GM23338 (cell line): ENCODE data around the gene ITPR3. TPM values are rescaled to one million over a fixed set of nuclear protein-coding genes. Genes with fewer than 3 reads are reported as not detected.

ENCODE experiments used
- ATAC-seq: fragments of 200-7000 bp; cut with Tn5 transposase; 3 replicates; pipeline ENCODE4 v1.9.1; 2020
- DNase-seq: peaks from one replicate; pipeline ENCODE4 v3.0.0-alpha.2; 2015; ENCODE audit warnings: low spot score
- H2AFZ ChIP-seq: fragments of 200-600 bp; sonication (generic); 2 replicates; pipeline ENCODE4 v1.8.0; 2016; ENCODE audit warnings: antibody characterized with exemption, mild to moderate bottlenecking, moderate library complexity
- H3F3A ChIP-seq: fragments of 200-600 bp; sonication (generic); replicated peaks from 2 replicates; pipeline ENCODE4 v1.8.0; 2017; ENCODE audit warnings: antibody characterized with exemption, mixed run types, low read depth
- H3K27ac ChIP-seq: fragments of 200-600 bp; sonication (generic); 2 replicates; pipeline ENCODE4 v1.6.1; 2016; ENCODE audit warnings: low read depth
- H3K27me3 ChIP-seq: fragments of 200-600 bp; sonication (generic); 2 replicates; pipeline ENCODE4 v1.8.0; 2016; ENCODE audit warnings: mild to moderate bottlenecking, mixed run types, moderate library complexity; ENCODE audit not compliant: insufficient read depth
- H3K36me3 ChIP-seq: fragments of 200-600 bp; sonication (generic); 2 replicates; pipeline ENCODE4 v1.8.0; 2016; ENCODE audit warnings: mild to moderate bottlenecking; ENCODE audit not compliant: insufficient read depth
- H3K4me1 ChIP-seq: fragments of 200-600 bp; sonication (generic); 2 replicates; pipeline ENCODE4 v1.8.0; 2016; ENCODE audit warnings: mild to moderate bottlenecking, moderate library complexity; ENCODE audit not compliant: insufficient read depth
- H3K4me2 ChIP-seq: fragments of 200-600 bp; sonication (generic); 2 replicates; pipeline ENCODE4 v1.7.1; 2017; ENCODE audit warnings: mixed run types
- H3K4me3 ChIP-seq: fragments of 200-600 bp; sonication (generic); 2 replicates; pipeline ENCODE4 v1.6.1; 2016; ENCODE audit warnings: mixed run types
- H3K79me2 ChIP-seq: fragments of 200-600 bp; sonication (generic); replicated peaks from 2 replicates; pipeline ENCODE4 v1.8.0; 2017; ENCODE audit warnings: mild to moderate bottlenecking; ENCODE audit not compliant: insufficient read depth
- H3K9me2 ChIP-seq: fragments of 200-600 bp; sonication (generic); 2 replicates; pipeline ENCODE4 v1.8.0; 2017; ENCODE audit not compliant: insufficient read depth
- H4K20me1 ChIP-seq: fragments of 200-600 bp; sonication (generic); replicated peaks from 2 replicates; pipeline ENCODE4 v1.8.0; 2017; ENCODE audit warnings: mild to moderate bottlenecking; ENCODE audit not compliant: insufficient read depth
- H3K27ac Mint-ChIP-seq: 2 replicates; pipeline ENCODE4 v1.8.0; 2020; ENCODE audit warnings: inconsistent platforms, mild to moderate bottlenecking, moderate library complexity, mixed read lengths
- H3K27me3 Mint-ChIP-seq: 3 replicates; pipeline ENCODE4 v1.8.0; 2022; ENCODE audit warnings: low read depth, mild to moderate bottlenecking, moderate library complexity, mixed read lengths, inconsistent platforms; ENCODE audit not compliant: insufficient read depth, poor library complexity
- H3K36me3 Mint-ChIP-seq: 3 replicates; pipeline ENCODE4 v1.8.0; 2021; ENCODE audit warnings: low read depth, mild to moderate bottlenecking, inconsistent platforms, moderate library complexity, mixed read lengths
- H3K4me1 Mint-ChIP-seq: 3 replicates; pipeline ENCODE4 v1.8.0; 2020; ENCODE audit warnings: mild to moderate bottlenecking, inconsistent platforms, mixed read lengths
- H3K4me3 Mint-ChIP-seq: 3 replicates; pipeline ENCODE4 v1.8.0; 2021; ENCODE audit warnings: moderate library complexity, mild to moderate bottlenecking, inconsistent platforms, mixed read lengths
- H3K9me3 Mint-ChIP-seq: 3 replicates; pipeline ENCODE4 v1.8.0; 2020; ENCODE audit warnings: moderate library complexity, mild to moderate bottlenecking, inconsistent platforms, mixed read lengths
- EZH2 ChIP-seq: fragments of 200-600 bp; sonication (generic); IDR thresholded peaks from one replicate; pipeline ENCODE4 v1.8.0; 2017; ENCODE audit warnings: antibody characterized with exemption, mild to moderate bottlenecking, low read depth; ENCODE audit not compliant: unreplicated experiment
- EZH2phosphoT487 ChIP-seq: fragments of 200-600 bp; sonication (generic); IDR thresholded peaks from one replicate; pipeline ENCODE4 v1.8.1; 2018; ENCODE audit warnings: antibody characterized with exemption; ENCODE audit not compliant: unreplicated experiment
- ZNF114 ChIP-seq: fragments of 250-450 bp; sonication (Bioruptor Pico); IDR thresholded peaks from 2 replicates; pipeline ENCODE4 v1.5.0; 2020; ENCODE audit warnings: mild to moderate bottlenecking, moderate library complexity
- polyA plus RNA-seq: library from polyadenylated mRNA; unstranded; fragments of >200 nt; fragmentation: Nextera tagmentation; extraction: Ambion mirVana; gene quantifications from 2 replicates; pipeline ENCODE4 v1.2.1, GENCODE V29; 2016
- total RNA-seq: library from RNA; depleted of rRNA; stranded (reverse); fragments of >200 nt; shearing (Covaris generic); gene quantifications from 2 replicates; pipeline ENCODE4 v1.2.3, GENCODE V29; 2014
- TF ChIP-seq, protein P1 (sequence below): fragments of 250-450 bp; sonication (Bioruptor Pico); IDR thresholded peaks from 2 replicates; pipeline ENCODE4 v1.5.0; 2020; ENCODE audit warnings: mild to moderate bottlenecking, moderate library complexity
- TF ChIP-seq, protein P2 (sequence below), 2 experiments: fragments of 200-600 bp in 1 of 2; sonication (generic) in 1 of 2; conservative IDR thresholded peaks; 2 replicates each; pipeline versions ENCODE4 v1.5.1 to v1.6.1; 2016 to 2017; ENCODE audit warnings: antibody characterized with exemption in 2 of 2, low read depth in 2 of 2, mild to moderate bottlenecking in 2 of 2, moderate library complexity in 1 of 2

ITPR3 gene
- total and polyA plus RNA-seq, 2 experiments from 2014 or later, result 7.3 to 31.9 TPM

DNA sequence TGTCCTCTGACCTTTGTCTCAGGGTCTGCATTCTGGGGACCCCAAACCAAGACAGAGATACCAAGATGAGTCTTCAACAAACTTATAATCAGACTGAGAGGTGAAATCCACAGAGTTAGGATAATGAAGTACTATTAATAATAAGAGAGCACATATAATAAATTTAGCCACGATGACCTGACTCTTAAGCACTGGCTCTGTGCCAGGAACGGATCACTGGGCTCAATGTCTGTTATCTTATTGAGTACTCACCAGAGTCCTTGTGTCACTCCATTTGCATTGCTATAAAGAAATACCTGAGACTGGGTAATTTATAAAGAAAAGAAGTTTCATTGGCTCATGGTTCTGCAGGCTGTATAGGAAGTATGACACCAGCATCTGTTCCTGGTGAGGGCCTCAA, 18.9 kb upstream of the ITPR3 start (continued):
- TF ChIP-seq, protein P1, sequence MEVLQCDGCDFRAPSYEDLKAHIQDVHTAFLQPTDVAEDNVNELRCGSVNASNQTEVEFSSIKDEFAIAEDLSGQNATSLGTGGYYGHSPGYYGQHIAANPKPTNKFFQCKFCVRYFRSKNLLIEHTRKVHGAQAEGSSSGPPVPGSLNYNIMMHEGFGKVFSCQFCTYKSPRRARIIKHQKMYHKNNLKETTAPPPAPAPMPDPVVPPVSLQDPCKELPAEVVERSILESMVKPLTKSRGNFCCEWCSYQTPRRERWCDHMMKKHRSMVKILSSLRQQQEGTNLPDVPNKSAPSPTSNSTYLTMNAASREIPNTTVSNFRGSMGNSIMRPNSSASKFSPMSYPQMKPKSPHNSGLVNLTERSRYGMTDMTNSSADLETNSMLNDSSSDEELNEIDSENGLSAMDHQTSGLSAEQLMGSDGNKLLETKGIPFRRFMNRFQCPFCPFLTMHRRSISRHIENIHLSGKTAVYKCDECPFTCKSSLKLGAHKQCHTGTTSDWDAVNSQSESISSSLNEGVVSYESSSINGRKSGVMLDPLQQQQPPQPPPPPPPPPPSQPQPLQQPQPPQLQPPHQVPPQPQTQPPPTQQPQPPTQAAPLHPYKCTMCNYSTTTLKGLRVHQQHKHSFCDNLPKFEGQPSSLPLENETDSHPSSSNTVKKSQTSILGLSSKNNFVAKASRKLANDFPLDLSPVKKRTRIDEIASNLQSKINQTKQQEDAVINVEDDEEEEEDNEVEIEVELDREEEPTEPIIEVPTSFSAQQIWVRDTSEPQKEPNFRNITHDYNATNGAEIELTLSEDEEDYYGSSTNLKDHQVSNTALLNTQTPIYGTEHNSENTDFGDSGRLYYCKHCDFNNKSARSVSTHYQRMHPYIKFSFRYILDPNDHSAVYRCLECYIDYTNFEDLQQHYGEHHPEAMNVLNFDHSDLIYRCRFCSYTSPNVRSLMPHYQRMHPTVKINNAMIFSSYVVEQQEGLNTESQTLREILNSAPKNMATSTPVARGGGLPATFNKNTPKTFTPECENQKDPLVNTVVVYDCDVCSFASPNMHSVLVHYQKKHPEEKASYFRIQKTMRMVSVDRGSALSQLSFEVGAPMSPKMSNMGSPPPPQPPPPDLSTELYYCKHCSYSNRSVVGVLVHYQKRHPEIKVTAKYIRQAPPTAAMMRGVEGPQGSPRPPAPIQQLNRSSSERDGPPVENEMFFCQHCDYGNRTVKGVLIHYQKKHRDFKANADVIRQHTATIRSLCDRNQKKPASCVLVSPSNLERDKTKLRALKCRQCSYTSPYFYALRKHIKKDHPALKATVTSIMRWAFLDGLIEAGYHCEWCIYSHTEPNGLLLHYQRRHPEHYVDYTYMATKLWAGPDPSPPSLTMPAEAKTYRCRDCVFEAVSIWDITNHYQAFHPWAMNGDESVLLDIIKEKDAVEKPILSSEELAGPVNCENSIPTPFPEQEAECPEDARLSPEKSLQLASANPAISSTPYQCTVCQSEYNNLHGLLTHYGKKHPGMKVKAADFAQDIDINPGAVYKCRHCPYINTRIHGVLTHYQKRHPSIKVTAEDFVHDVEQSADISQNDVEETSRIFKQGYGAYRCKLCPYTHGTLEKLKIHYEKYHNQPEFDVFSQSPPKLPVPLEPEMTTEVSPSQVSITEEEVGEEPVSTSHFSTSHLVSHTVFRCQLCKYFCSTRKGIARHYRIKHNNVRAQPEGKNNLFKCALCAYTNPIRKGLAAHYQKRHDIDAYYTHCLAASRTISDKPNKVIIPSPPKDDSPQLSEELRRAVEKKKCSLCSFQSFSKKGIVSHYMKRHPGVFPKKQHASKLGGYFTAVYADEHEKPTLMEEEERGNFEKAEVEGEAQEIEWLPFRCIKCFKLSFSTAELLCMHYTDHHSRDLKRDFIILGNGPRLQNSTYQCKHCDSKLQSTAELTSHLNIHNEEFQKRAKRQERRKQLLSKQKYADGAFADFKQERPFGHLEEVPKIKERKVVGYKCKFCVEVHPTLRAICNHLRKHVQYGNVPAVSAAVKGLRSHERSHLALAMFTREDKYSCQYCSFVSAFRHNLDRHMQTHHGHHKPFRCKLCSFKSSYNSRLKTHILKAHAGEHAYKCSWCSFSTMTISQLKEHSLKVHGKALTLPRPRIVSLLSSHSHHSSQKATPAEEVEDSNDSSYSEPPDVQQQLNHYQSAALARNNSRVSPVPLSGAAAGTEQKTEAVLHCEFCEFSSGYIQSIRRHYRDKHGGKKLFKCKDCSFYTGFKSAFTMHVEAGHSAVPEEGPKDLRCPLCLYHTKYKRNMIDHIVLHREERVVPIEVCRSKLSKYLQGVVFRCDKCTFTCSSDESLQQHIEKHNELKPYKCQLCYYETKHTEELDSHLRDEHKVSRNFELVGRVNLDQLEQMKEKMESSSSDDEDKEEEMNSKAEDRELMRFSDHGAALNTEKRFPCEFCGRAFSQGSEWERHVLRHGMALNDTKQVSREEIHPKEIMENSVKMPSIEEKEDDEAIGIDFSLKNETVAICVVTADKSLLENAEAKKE (CRISPR knock-in tag), result no peak
- TF ChIP-seq EZH2phosphoT487 (no peak), ZNF114 (CRISPR knock-in tag) (no peak)

DNA sequence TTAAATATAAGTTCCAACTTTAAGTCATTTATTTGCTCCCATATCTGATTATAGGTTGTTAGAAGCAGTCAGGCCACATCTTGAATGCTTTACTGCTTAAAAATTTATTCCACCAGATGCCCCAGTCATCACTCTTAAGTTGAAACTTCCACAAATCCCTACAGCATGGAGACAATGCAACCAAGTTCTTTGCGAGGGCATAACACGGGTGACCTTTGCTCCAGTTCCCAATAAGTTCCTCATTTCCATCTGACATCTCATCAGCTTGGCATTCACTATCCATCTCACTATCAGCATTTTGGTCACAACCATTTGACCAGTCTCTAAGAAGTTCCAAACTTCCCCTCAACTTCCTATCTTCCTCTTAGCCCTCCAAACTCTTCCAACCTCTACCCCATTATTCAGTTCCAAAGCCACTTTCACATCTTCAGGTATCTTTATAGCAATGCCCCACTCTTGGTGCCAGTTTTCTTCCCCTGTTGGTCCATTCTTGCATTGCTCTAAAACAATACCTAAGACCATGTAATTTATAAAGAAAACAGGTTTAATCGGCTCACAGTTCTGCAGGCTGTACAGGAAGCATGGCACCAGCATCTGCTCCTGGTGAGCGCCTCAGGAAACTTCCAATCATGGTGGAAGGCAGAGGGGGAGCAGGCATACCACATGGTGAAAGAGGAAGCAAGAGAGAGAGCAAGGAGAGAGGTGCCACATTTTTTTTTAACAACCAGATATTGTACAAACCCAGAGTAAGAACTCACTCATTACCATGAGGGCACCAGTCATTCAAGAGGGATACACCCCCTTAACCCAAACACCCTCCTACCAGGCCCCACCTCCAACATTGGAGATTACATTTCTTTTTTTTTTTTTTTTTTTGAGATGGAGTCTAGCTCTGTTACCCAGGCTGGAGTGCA, 15.9 kb upstream of the ITPR3 start:
- peaks cover 8% of the 10 kb centered on the region; the same call in 2 of the 3 replicates for H3K9me3 Mint-ChIP-seq
- ATAC-seq (no peak), DNase-seq (no peak)
- no peaks in the 10 kb centered on the region for H3K79me2 ChIP-seq
- no peak overlapping the region for H3K4me2 ChIP-seq
- H3K36me3 Mint-ChIP-seq, result peaks cover 8% of the 10 kb centered on the region; the same call in 1 of the 3 replicates
- H3K27me3 ChIP-seq, result no peaks in the 10 kb centered on the region
- H3K36me3 ChIP-seq, result no peaks in the 10 kb centered on the region
- no peaks in the 10 kb centered on the region for H3F3A ChIP-seq
- H4K20me1 ChIP-seq, result no peaks in the 10 kb centered on the region
- no peaks in the 10 kb centered on the region for H3K9me2 ChIP-seq
- no peak for TF ChIP-seq EZH2
- TF ChIP-seq, protein P2, sequence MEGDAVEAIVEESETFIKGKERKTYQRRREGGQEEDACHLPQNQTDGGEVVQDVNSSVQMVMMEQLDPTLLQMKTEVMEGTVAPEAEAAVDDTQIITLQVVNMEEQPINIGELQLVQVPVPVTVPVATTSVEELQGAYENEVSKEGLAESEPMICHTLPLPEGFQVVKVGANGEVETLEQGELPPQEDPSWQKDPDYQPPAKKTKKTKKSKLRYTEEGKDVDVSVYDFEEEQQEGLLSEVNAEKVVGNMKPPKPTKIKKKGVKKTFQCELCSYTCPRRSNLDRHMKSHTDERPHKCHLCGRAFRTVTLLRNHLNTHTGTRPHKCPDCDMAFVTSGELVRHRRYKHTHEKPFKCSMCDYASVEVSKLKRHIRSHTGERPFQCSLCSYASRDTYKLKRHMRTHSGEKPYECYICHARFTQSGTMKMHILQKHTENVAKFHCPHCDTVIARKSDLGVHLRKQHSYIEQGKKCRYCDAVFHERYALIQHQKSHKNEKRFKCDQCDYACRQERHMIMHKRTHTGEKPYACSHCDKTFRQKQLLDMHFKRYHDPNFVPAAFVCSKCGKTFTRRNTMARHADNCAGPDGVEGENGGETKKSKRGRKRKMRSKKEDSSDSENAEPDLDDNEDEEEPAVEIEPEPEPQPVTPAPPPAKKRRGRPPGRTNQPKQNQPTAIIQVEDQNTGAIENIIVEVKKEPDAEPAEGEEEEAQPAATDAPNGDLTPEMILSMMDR (conservative IDR thresholded peaks at IDR 0.05; ENCODE audit: low read depth in 2 of 2), result no peak
- no peak for TF ChIP-seq EZH2phosphoT487
- TF ChIP-seq ZNF114 (CRISPR knock-in tag), result no peak
- TF ChIP-seq, protein P1 (CRISPR knock-in tag), result no peak
- peaks cover 30% of the 10 kb centered on the region for H3K4me1 Mint-ChIP-seq
- H3K4me3 Mint-ChIP-seq, result no peak overlapping the region
- H3K27ac Mint-ChIP-seq, result no peak overlapping the region
- no peak overlapping the region for H3K4me3 ChIP-seq
- H3K4me1 ChIP-seq, result peaks cover 14% of the 10 kb centered on the region; the same call in 1 of the 2 replicates
- no peak overlapping the region for H3K27ac ChIP-seq
- H2AFZ ChIP-seq, result no peak overlapping the region
- peaks cover 16% of the 10 kb centered on the region for H3K27me3 Mint-ChIP-seq
